GM23248 (cell line): ENCODE results near the gene SH3PXD2A. TPM values are rescaled to one million over a fixed set of nuclear protein-coding genes. Genes with fewer than 3 reads are reported as not detected.

Experiments used
- DNase-seq: peaks from one replicate; pipeline ENCODE4 v3.0.0-alpha.2; 2015
- H2AFZ ChIP-seq: fragments of 200-600 bp; sonication (generic); 2 replicates; pipeline ENCODE4 v1.6.1; 2016; ENCODE audit warnings: antibody characterized with exemption
- H3F3A ChIP-seq: fragments of 200-600 bp; sonication (generic); 2 replicates; pipeline ENCODE4 v1.6.1; 2016; ENCODE audit warnings: mild to moderate bottlenecking, antibody characterized with exemption, mixed run types; ENCODE audit not compliant: insufficient read depth
- H3K27ac ChIP-seq: fragments of 200-600 bp; sonication (generic); 2 replicates; pipeline ENCODE4 v1.5.1; 2016; ENCODE audit warnings: mild to moderate bottlenecking
- H3K27me3 ChIP-seq: fragments of 200-600 bp; sonication (generic); replicated peaks from 2 replicates; pipeline ENCODE4 v1.6.1; 2016; ENCODE audit warnings: mild to moderate bottlenecking; ENCODE audit not compliant: insufficient read depth
- H3K36me3 ChIP-seq: fragments of 200-600 bp; sonication (generic); 2 replicates; pipeline ENCODE4 v1.6.1; 2016; ENCODE audit warnings: low read depth, mild to moderate bottlenecking
- H3K4me1 ChIP-seq: fragments of 200-600 bp; sonication (generic); 2 replicates; pipeline ENCODE4 v1.6.1; 2016; ENCODE audit warnings: mild to moderate bottlenecking; ENCODE audit not compliant: insufficient read depth
- H3K4me2 ChIP-seq: fragments of 200-600 bp; sonication (generic); one replicate; pipeline ENCODE4 v1.6.1; 2016; ENCODE audit warnings: mild to moderate bottlenecking; ENCODE audit not compliant: unreplicated experiment
- H3K4me3 ChIP-seq: fragments of 200-600 bp; sonication (generic); 2 replicates; pipeline ENCODE4 v1.5.1; 2016; ENCODE audit warnings: mild to moderate bottlenecking
- H3K79me2 ChIP-seq: fragments of 200-600 bp; sonication (generic); 2 replicates; pipeline ENCODE4 v1.6.1; 2016; ENCODE audit warnings: mild to moderate bottlenecking; ENCODE audit not compliant: insufficient read depth
- H3K9ac ChIP-seq: fragments of 200-600 bp; sonication (generic); 2 replicates; pipeline ENCODE4 v1.6.1; 2016; ENCODE audit warnings: mild to moderate bottlenecking
- H3K9me2 ChIP-seq: fragments of 200-600 bp; sonication (generic); 2 replicates; pipeline ENCODE4 v1.6.1; 2016; ENCODE audit warnings: mixed run types, mild to moderate bottlenecking, moderate library complexity; ENCODE audit not compliant: insufficient read depth
- H3K9me3 ChIP-seq: fragments of 200-600 bp; sonication (generic); one replicate; pipeline ENCODE4 v1.6.1; 2017; ENCODE audit warnings: low read depth
- H4K20me1 ChIP-seq: fragments of 200-600 bp; sonication (generic); 2 replicates; pipeline ENCODE4 v1.6.0; 2016; ENCODE audit not compliant: insufficient read depth
- EZH2 ChIP-seq: fragments of 200-600 bp; sonication (generic); IDR thresholded peaks from 2 replicates; pipeline ENCODE4 v1.6.1; 2018; ENCODE audit warnings: antibody characterized with exemption, mild to moderate bottlenecking; ENCODE audit not compliant: insufficient read depth, poor library complexity, severe bottlenecking
- EZH2phosphoT487 ChIP-seq: fragments of 200-600 bp; sonication (generic); IDR thresholded peaks from 2 replicates; pipeline ENCODE4 v1.6.1; 2018; ENCODE audit warnings: antibody characterized with exemption, moderate library complexity, mild to moderate bottlenecking, low read depth; ENCODE audit not compliant: insufficient read depth
- WGBS, 2 experiments: methylation state at CpG; one replicate each; pipeline ENCODE4 v1.1.6; 2015 to 2017; ENCODE audit warnings: low lambda C conversion rate in 2 of 2, low coverage in 1 of 2; ENCODE audit errors: missing lambda C conversion rate in 2 of 2; 5-methylcytosine and 5-hydroxymethylcytosine counted together
- in situ Hi-C: fragments of 300-500 bp; cut with MboI; formaldehyde crosslinking; loops from 2 replicates; pipeline ENCODE4 v1.15.0; 2020
- polyA plus RNA-seq: library from polyadenylated mRNA; unstranded; fragments of >200 nt; fragmentation: Nextera tagmentation; extraction: Ambion mirVana; gene quantifications from 2 replicates; pipeline ENCODE4 v1.2.1, GENCODE V29; 2016
- total RNA-seq: library from RNA; depleted of rRNA; stranded (reverse); fragments of >200 nt; shearing (Covaris generic); gene quantifications from 2 replicates; pipeline ENCODE4 v1.2.3, GENCODE V29; 2014

SH3PXD2A gene
- total and polyA plus RNA-seq, 2 experiments from 2014 or later = 34.0 to 58.0 TPM

DNA sequence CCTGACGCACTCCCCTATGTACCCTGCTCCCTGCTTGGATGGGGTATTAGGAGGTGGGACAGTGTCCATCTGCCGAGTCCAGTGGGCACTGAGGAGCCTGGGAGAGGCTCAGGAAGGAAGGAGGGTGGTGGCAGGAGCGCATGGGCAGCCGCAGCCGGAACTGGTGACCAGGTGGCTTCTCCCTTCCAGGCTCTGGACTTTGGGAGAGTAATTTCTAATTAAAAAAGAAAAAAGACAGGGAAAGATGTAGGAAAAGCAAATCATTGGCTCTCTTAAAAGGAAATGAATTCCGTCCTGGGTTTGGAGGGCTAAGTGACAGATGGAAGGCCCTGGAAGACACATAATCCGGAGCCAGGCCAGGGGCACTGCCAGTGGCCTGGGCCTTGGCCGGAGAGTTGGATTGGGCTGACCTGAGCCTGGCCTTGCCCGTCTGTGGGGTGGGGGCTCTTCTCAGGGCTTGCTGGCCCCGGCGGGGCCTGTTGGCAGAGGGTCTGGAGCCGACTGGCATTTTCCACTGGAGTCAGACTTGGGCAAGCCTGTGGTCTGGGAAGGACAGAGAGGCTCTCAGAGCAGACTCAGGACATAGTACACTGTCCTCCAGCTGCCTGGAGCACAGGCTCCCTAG is 298.9 kb downstream of the SH3PXD2A start:
- H3K36me3 ChIP-seq = no peaks in the 10 kb centered on the region
- no peaks in the 10 kb centered on the region for H3K4me1 ChIP-seq
- peaks cover 23% of the 10 kb centered on the region for H3K27me3 ChIP-seq
- no peak overlapping the region for H3K27ac ChIP-seq
- TF ChIP-seq EZH2 (no peak), EZH2phosphoT487 (no peak)
- no peak overlapping the region for H3K4me2 ChIP-seq
- no peaks in the 10 kb centered on the region for H3K79me2 ChIP-seq
- in situ Hi-C loops = no loop called here
- no peak for DNase-seq
- no peaks in the 10 kb centered on the region for H3F3A ChIP-seq
- no peak overlapping the region for H3K4me3 ChIP-seq
- no peaks in the 10 kb centered on the region for H3K9me2 ChIP-seq
- H3K9me3 ChIP-seq = no peaks in the 10 kb centered on the region
- no peaks in the 10 kb centered on the region for H4K20me1 ChIP-seq
- H3K9ac ChIP-seq = no peak overlapping the region
- no peak overlapping the region for H2AFZ ChIP-seq
- WGBS, 2 experiments = 83 to 86% methylated on average over 12 of the region's 12 CpGs

- in situ Hi-C loops = no loop called here
- WGBS, 2 experiments = 76 to 78% methylated on average over 10 to 11 of the region's 11 CpGs
- H4K20me1 ChIP-seq = no peaks in the 10 kb centered on the region
- peak overlapping the region; percentile 49; the same call in 1 of the 2 replicates for H3K4me3 ChIP-seq
- H3K4me2 ChIP-seq = no peak overlapping the region
- DNase-seq = no peak
- no peaks in the 10 kb centered on the region for H3K79me2 ChIP-seq
- H3K9ac ChIP-seq = no peak overlapping the region
- H3K27me3 ChIP-seq = peaks cover 24% of the 10 kb centered on the region
- H3K4me1 ChIP-seq = no peaks in the 10 kb centered on the region
- H3K9me2 ChIP-seq = no peaks in the 10 kb centered on the region
- TF ChIP-seq EZH2phosphoT487 = no peak
- no peak for TF ChIP-seq EZH2
- H3K36me3 ChIP-seq = no peaks in the 10 kb centered on the region
- H3F3A ChIP-seq = no peaks in the 10 kb centered on the region
- no peaks in the 10 kb centered on the region for H3K9me3 ChIP-seq
- no peak overlapping the region for H2AFZ ChIP-seq
- H3K27ac ChIP-seq = no peak overlapping the region
Observed at GRCh38 chr10:103555712-103556111, 299.7 kb downstream of the SH3PXD2A start.

GRCh38 chr10:103555325-103555649 is 300.1 kb downstream of the SH3PXD2A start:
- Histone ChIP-seq H3K9me3 (no peaks in the 10 kb centered on the region), H3K36me3 (no peaks in the 10 kb centered on the region), H3K4me3 (peak overlapping the region; percentile 49), H3K4me1 (no peaks in the 10 kb centered on the region), H3K9ac (peak overlapping the region; percentile 30; the same call in 1 of the 2 replicates), H3K27ac (no peak overlapping the region), H4K20me1 (no peaks in the 10 kb centered on the region), H2AFZ (peak overlapping the region; percentile 45; the same call in 1 of the 2 replicates), H3K27me3 (peaks cover 22% of the 10 kb centered on the region), H3K9me2 (no peaks in the 10 kb centered on the region), H3K79me2 (no peaks in the 10 kb centered on the region), H3F3A (no peaks in the 10 kb centered on the region), H3K4me2 (peak overlapping the region; percentile 19)
- in situ Hi-C loops = no loop called here
- DNase-seq = no peak
- WGBS, 2 experiments = 24% methylated on average over 5 of the region's 18 CpGs; no CpG with 5 or more reads in 1 of the 2 experiments
- TF ChIP-seq EZH2 = no peak
- no peak for TF ChIP-seq EZH2phosphoT487

- no peak overlapping the region for H3K27ac ChIP-seq
- H3K36me3 ChIP-seq = no peaks in the 10 kb centered on the region
- no peaks in the 10 kb centered on the region for H3F3A ChIP-seq
- no peaks in the 10 kb centered on the region for H3K9me3 ChIP-seq
- H3K9ac ChIP-seq = peak overlapping the region; percentile 30; the same call in 1 of the 2 replicates
- no peaks in the 10 kb centered on the region for H3K79me2 ChIP-seq
- H4K20me1 ChIP-seq = no peaks in the 10 kb centered on the region
- no peaks in the 10 kb centered on the region for H3K4me1 ChIP-seq
- in situ Hi-C loops = no loop called here
- DNase-seq = peak; percentile 74
- WGBS, 2 experiments = 5% methylated on average over 23 to 26 of the region's 44 CpGs
- peaks cover 20% of the 10 kb centered on the region for H3K27me3 ChIP-seq
- peak overlapping the region; percentile 19 for H3K4me2 ChIP-seq
- peak overlapping the region; percentile 45 for H2AFZ ChIP-seq
- peak overlapping the region; percentile 49 for H3K4me3 ChIP-seq
- no peaks in the 10 kb centered on the region for H3K9me2 ChIP-seq
- TF ChIP-seq EZH2 (no peak), EZH2phosphoT487 (no peak)
Observed at GRCh38 chr10:103554488-103555324, 300.7 kb downstream of the SH3PXD2A start.
